BE2C (cell line): ENCODE data around the gene RGR.

ENCODE experiments used
- DNase-seq: peaks from one replicate; pipeline ENCODE4 v3.0.0-alpha.2; 2020
- H3K27me3 ChIP-seq: fragments of 250-450 bp; sonication (Bioruptor Pico); 2 replicates; pipeline ENCODE4 v1.5.1; 2020; ENCODE audit warnings: mild to moderate bottlenecking
- H3K36me3 ChIP-seq: fragments of 250-450 bp; sonication (Bioruptor Pico); 2 replicates; pipeline ENCODE4 v1.5.1; 2020; ENCODE audit warnings: mild to moderate bottlenecking
- H3K4me1 ChIP-seq: fragments of 250-450 bp; sonication (Bioruptor Pico); 2 replicates; pipeline ENCODE4 v1.5.1; 2020
- H3K4me3 ChIP-seq: 2 replicates; pipeline ENCODE4 v1.5.1; 2011; ENCODE audit warnings: low read depth, low read length
- H3K9me3 ChIP-seq: fragments of 250-450 bp; sonication (Bioruptor Pico); 2 replicates; pipeline ENCODE4 v1.5.1; 2020
- TF ChIP-seq, protein P1 (sequence below): IDR thresholded peaks from 2 replicates; pipeline ENCODE4 v1.5.1; 2012; ENCODE audit warnings: mild to moderate bottlenecking, low read depth, low read length

The RGR gene

DNA sequence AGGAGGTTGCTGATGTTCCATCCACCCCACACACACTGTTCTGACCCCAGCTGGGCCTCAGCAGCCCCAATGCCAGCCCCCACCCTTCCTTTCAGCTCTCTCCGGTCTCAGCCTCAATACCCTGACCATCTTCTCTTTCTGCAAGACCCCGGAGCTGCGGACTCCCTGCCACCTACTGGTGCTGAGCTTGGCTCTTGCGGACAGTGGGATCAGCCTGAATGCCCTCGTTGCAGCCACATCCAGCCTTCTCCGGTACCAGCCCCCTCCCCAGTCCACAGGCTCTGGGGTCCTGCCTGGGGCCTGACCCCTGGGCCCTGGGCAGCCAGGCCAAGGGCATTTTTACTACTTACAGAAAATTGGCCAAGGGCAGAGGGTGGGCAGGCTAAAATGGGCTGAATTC, 2.6 kb downstream of the RGR start:
- Histone ChIP-seq H3K36me3 (no peaks in the 10 kb centered on the region), H3K9me3 (no peaks in the 10 kb centered on the region), H3K4me1 (no peaks in the 10 kb centered on the region), H3K27me3 (no peaks in the 10 kb centered on the region), H3K4me3 (no peak overlapping the region)
- no peak for DNase-seq
- TF ChIP-seq, protein P1, sequence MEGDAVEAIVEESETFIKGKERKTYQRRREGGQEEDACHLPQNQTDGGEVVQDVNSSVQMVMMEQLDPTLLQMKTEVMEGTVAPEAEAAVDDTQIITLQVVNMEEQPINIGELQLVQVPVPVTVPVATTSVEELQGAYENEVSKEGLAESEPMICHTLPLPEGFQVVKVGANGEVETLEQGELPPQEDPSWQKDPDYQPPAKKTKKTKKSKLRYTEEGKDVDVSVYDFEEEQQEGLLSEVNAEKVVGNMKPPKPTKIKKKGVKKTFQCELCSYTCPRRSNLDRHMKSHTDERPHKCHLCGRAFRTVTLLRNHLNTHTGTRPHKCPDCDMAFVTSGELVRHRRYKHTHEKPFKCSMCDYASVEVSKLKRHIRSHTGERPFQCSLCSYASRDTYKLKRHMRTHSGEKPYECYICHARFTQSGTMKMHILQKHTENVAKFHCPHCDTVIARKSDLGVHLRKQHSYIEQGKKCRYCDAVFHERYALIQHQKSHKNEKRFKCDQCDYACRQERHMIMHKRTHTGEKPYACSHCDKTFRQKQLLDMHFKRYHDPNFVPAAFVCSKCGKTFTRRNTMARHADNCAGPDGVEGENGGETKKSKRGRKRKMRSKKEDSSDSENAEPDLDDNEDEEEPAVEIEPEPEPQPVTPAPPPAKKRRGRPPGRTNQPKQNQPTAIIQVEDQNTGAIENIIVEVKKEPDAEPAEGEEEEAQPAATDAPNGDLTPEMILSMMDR, result no peak

DNA sequence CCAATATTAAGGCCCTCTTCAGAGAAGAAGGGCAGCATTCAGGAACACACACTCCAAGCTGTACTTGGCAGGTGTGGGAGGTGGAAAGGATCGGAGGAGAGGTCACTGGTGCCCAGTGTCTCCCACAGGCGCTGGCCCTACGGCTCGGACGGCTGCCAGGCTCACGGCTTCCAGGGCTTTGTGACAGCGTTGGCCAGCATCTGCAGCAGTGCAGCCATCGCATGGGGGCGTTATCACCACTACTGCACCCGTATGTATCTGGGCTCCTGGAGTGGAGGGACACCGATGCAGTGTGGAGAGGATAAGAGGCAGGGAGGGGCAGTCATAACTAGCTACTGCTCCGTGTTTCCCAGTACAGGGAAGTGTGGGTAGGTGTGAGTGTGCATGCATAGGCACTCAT, 3.9 kb downstream of the RGR start:
- TF ChIP-seq, protein P1, result no peak
- H3K9me3 ChIP-seq, result no peaks in the 10 kb centered on the region
- no peak for DNase-seq
- no peaks in the 10 kb centered on the region for H3K4me1 ChIP-seq
- no peaks in the 10 kb centered on the region for H3K27me3 ChIP-seq
- no peaks in the 10 kb centered on the region for H3K36me3 ChIP-seq
- H3K4me3 ChIP-seq, result no peak overlapping the region

DNA sequence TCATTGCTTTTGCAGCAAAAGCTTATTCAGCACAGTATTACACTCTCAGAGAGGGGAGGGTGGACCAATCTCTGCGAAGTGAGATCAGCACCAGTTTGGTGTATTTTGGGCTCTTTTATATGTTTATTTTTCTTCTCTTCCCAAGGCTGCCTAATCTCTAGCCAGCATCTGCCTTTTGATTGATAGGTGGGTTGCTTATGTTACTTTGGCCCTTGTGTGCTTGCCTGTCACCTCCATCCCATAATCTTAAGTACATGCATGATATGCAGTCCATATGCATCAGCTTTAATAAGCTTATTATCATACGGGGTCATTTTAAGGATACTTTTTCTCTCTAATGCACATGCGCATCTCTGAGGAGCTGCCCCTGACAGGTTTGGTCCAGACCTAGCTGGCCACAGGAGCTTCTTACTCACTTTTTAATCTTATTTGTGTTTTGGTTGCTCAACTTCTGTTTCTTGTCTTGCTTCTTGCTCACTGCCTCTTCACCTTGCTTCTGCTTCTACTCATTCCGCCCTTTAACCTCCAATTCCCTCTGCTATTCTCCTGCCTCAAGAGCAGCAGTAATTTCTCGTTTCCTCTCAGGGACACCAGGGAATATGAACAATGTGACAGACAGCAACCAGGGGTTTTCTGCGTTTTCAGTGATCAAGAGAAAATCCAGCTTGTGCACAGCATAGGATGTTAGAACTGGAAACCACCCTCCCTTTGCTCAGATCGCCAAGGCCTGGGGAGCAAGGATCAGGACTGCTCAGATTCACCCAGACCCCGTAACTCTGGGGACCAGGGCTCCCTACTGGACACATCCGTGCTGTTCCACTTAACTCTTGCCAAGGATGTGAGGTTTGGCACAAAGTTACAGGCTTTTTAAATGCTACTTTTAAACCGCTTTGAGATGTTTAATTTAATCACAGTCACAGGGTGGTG, 10.0 kb downstream of the RGR start:
- no peaks in the 10 kb centered on the region for H3K36me3 ChIP-seq
- H3K4me3 ChIP-seq, result no peak overlapping the region
- H3K4me1 ChIP-seq, result no peaks in the 10 kb centered on the region
- H3K27me3 ChIP-seq, result no peaks in the 10 kb centered on the region
- no peak for DNase-seq
- TF ChIP-seq, protein P1, result no peak
- H3K9me3 ChIP-seq, result no peaks in the 10 kb centered on the region

DNA sequence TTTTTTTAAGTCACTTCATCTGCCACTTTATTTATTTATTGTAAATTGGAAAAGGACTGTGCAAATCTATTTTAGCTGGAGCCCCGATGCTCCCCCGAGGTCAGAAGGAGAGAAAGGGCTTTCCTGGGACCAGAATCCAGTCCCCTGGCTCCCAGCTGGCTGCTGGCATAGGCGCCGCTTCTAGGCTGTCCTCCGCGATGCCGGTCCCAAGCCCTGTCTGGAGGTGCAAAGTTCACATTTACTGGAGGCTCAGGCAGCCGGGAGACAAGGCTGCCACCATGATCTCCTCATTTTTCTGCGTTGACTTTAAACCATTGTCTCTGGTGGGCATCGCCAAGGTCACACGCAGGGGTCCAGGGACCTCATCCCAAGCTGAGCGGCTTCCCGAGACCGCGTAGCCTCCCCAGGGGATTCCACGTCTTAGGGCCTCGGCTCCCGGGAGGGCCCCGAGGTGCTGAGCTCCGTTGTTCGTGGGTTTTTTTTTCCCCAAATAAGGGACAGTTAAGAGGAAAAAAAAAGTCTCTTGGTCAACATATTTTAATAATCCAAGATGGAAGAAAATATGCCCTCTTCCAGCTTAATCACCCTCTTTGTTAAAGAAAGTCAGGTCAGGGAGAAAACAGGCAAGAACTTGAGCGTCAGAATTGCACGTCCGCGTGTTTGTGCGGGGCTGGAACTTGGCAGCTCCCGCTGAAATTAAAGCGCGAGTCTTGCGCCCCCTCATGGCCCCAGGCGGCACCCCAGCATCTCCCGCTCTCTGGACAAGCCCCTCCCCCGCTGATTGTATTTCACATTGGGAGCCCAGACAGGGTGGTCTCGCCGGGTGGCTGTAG, 11.9 kb downstream of the RGR start:
- TF ChIP-seq, protein P1, result no peak
- H3K27me3 ChIP-seq, result no peaks in the 10 kb centered on the region
- DNase-seq, result peak; percentile 21
- no peaks in the 10 kb centered on the region for H3K36me3 ChIP-seq
- H3K4me3 ChIP-seq, result no peak overlapping the region
- H3K4me1 ChIP-seq, result no peaks in the 10 kb centered on the region
- no peaks in the 10 kb centered on the region for H3K9me3 ChIP-seq

DNA sequence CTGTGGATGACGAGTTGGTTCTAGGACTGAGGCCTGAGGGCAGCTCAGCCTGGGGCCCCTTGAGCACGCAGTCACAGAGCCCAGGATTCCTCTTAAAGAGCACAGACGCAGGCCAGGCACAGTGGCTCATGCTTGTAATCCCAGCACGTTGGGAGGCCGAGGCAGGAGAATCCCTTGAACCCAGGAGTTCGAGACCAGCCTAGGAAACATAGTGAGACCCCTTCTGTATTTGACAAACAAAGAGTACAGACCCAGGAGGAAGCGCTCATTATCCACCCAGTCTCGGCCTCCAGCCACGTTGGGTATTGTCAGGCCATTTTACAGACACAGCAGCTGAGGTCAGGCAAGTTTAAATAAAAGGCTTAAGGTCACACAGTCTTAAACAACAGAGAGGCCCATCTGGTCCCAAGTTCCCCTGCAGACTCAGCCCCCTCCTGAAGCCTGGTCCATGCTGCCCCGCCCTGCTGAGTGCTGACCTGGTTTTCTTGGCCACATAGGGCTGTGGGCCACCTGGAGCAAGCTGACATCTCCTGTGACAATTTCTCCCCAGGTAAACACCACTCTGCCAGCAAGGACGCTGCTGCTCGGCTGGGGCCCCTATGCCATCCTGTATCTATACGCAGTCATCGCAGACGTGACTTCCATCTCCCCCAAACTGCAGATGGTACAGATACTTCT, 12.6 kb downstream of the RGR start:
- Histone ChIP-seq H3K9me3 (no peaks in the 10 kb centered on the region), H3K27me3 (no peaks in the 10 kb centered on the region), H3K4me3 (no peak overlapping the region), H3K36me3 (no peaks in the 10 kb centered on the region), H3K4me1 (no peaks in the 10 kb centered on the region)
- no peak for DNase-seq
- TF ChIP-seq, protein P1, result no peak
